Neural crest cell (in vitro differentiated cells): Measurements from ENCODE around the gene C1QTNF6. TPM values are rescaled to one million over a fixed set of nuclear protein-coding genes. Genes with fewer than 3 reads are reported as not detected.
"Not testable (repeated sequence)": the region's sequence is repeated elsewhere in the genome, so short reads cannot be mapped to it uniquely, and the experiment has no call there.

Experiments used
- DNase-seq: peaks from one replicate; pipeline ENCODE4 v3.0.0; 2021; ENCODE audit warnings: low read depth, mixed read lengths, low spot score
- H3K27ac Mint-ChIP-seq: one replicate; pipeline ENCODE4 v1.8.0; 2021; ENCODE audit warnings: mild to moderate bottlenecking, mixed read lengths; ENCODE audit not compliant: unreplicated experiment
- H3K27me3 Mint-ChIP-seq: 2 replicates; pipeline ENCODE4 v1.8.0; 2021; ENCODE audit warnings: low read depth, mild to moderate bottlenecking, mixed read lengths
- H3K36me3 Mint-ChIP-seq: 2 replicates; pipeline ENCODE4 v1.8.0; 2021; ENCODE audit warnings: low read depth, mild to moderate bottlenecking, mixed read lengths
- H3K4me1 Mint-ChIP-seq: 2 replicates; pipeline ENCODE4 v1.8.0; 2021; ENCODE audit warnings: mixed read lengths
- H3K4me3 Mint-ChIP-seq: one replicate; pipeline ENCODE4 v1.8.0; 2021; ENCODE audit warnings: mild to moderate bottlenecking, mixed read lengths
- H3K9me3 Mint-ChIP-seq: 2 replicates; pipeline ENCODE4 v1.8.0; 2021; ENCODE audit warnings: mixed read lengths
- CTCF ChIP-seq: fragments of 200-600 bp; sonication (generic); conservative IDR thresholded peaks from 2 replicates; pipeline ENCODE4 v1.5.0; 2021; ENCODE audit warnings: antibody characterized with exemption, mild to moderate bottlenecking
- long read RNA-seq: library from polyadenylated mRNA; unstranded; transcript quantifications from one replicate; pipeline ENCODE4 v2.0.0, GENCODE V29; 2020
- total RNA-seq: library from RNA; stranded (reverse); gene quantifications from 2 replicates; pipeline ENCODE4 v1.2.1, GENCODE V29; 2021

The C1QTNF6 gene
- 13.6 TPM in 2 replicates for total RNA-seq
- long read RNA-seq = 0 reads

GRCh38 chr22:37187891-37188761 lies at the start of gene C1QTNF6:
Gene C1QTNF6, minus strand, starts transcription at chr22:37188247. Its CDS starts 34 bp downstream, at chr22:37188213.
- H3K27me3 Mint-ChIP-seq = no peaks in the 10 kb centered on the region
- peaks cover 11% of the 10 kb centered on the region for H3K36me3 Mint-ChIP-seq
- H3K4me1 Mint-ChIP-seq = peaks cover 31% of the 10 kb centered on the region
- peak within 1 kb of the TSS; percentile 82 for H3K4me3 Mint-ChIP-seq
- H3K27ac Mint-ChIP-seq = peak within 1 kb of the TSS; percentile 91
- DNase-seq = peak; percentile 44
- no peaks in the 10 kb centered on the region for H3K9me3 Mint-ChIP-seq
- TF ChIP-seq CTCF = no peak

- Mint-ChIP-seq H3K4me1 (no peaks in the 10 kb centered on the region), H3K27me3 (no peaks in the 10 kb centered on the region), H3K36me3 (no peaks in the 10 kb centered on the region), H3K9me3 (no peaks in the 10 kb centered on the region), H3K4me3 (no peak overlapping the region), H3K27ac (no peak overlapping the region)
- no peak for DNase-seq
- TF ChIP-seq CTCF = no peak
Observed at GRCh38 chr22:37235897-37236607, 48.0 kb upstream of the C1QTNF6 start.

GRCh38 chr22:37234736-37235711 lies 47.0 kb upstream of the C1QTNF6 start:
- Mint-ChIP-seq H3K27me3 (no peaks in the 10 kb centered on the region), H3K36me3 (no peaks in the 10 kb centered on the region), H3K9me3 (no peaks in the 10 kb centered on the region), H3K4me3 (no peak overlapping the region), H3K4me1 (no peaks in the 10 kb centered on the region), H3K27ac (no peak overlapping the region)
- TF ChIP-seq CTCF = no peak
- no peak for DNase-seq

GRCh38 chr22:37233751-37234631 lies 45.9 kb upstream of the C1QTNF6 start:
- no peak for TF ChIP-seq CTCF
- no peak overlapping the region for H3K4me3 Mint-ChIP-seq
- no peaks in the 10 kb centered on the region for H3K9me3 Mint-ChIP-seq
- no peaks in the 10 kb centered on the region for H3K36me3 Mint-ChIP-seq
- H3K4me1 Mint-ChIP-seq = no peaks in the 10 kb centered on the region
- DNase-seq = no peak
- H3K27me3 Mint-ChIP-seq = no peaks in the 10 kb centered on the region
- no peak overlapping the region for H3K27ac Mint-ChIP-seq

- H3K9me3 Mint-ChIP-seq, H3K27ac Mint-ChIP-seq, H3K4me3 Mint-ChIP-seq, DNase-seq, H3K4me1 Mint-ChIP-seq, H3K27me3 Mint-ChIP-seq, H3K36me3 Mint-ChIP-seq: not testable (repeated sequence)
Observed at GRCh38 chr22:37233371-37233750, 45.3 kb upstream of the C1QTNF6 start.
